Type B pancreatic cell (in vitro differentiated cells): ENCODE measurements around the gene ARHGAP44. TPM values are rescaled to one million over a fixed set of nuclear protein-coding genes. Genes with fewer than 3 reads are reported as not detected.

Experiments
- DNase-seq: peaks from one replicate; pipeline ENCODE4 v3.0.0; 2021; ENCODE audit warnings: mixed read lengths; ENCODE audit not compliant: unreplicated experiment; ENCODE audit errors: extremely low spot score
- H3K27ac Mint-ChIP-seq: 2 replicates; pipeline ENCODE4 v1.8.0; 2021; ENCODE audit warnings: mild to moderate bottlenecking, mixed read lengths
- H3K27me3 Mint-ChIP-seq: 2 replicates; pipeline ENCODE4 v1.8.0; 2021; ENCODE audit warnings: mixed read lengths
- H3K36me3 Mint-ChIP-seq: 2 replicates; pipeline ENCODE4 v1.8.0; 2021; ENCODE audit warnings: mixed read lengths
- H3K4me1 Mint-ChIP-seq: one replicate; pipeline ENCODE4 v1.8.0; 2021; ENCODE audit warnings: mixed read lengths; ENCODE audit not compliant: unreplicated experiment
- H3K4me3 Mint-ChIP-seq: 2 replicates; pipeline ENCODE4 v1.8.0; 2021; ENCODE audit warnings: mild to moderate bottlenecking, mixed read lengths
- H3K9me3 Mint-ChIP-seq: 2 replicates; pipeline ENCODE4 v1.8.0; 2021; ENCODE audit warnings: mixed read lengths
- total RNA-seq: library from RNA; stranded (reverse); gene quantifications from 2 replicates; pipeline ENCODE4 v1.2.1, GENCODE V29; 2021; ENCODE audit warnings: low replicate concordance
- TF ChIP-seq, protein P1 (sequence below): fragments of 200-600 bp; sonication (generic); conservative IDR thresholded peaks from 2 replicates; pipeline ENCODE4 v1.5.0; 2021; ENCODE audit warnings: antibody characterized with exemption, mild to moderate bottlenecking

ARHGAP44 gene
- total RNA-seq, 1 donor from 2014 or later = 10.9 TPM

DNA sequence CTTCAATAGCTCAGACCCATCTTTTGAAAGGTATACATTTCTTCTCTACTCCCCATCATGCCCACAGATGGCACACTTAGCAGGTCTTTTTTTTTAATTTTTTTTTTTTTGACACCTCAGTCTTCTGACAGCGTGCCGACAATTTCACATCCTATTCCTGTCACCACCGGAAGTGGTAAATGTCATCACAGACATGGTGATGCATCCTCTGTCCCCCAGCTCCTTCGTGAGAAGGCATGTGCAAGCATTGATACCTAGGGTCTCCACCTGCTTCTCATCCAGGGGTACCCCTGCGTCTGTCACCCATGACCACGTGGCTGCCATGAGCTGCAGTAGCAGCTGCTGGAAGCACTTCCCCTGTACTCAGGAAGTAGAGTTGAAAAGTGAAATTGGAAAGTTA, 192.9 kb downstream of the ARHGAP44 start:
- Mint-ChIP-seq H3K9me3 (no peaks in the 10 kb centered on the region), H3K27me3 (no peaks in the 10 kb centered on the region), H3K36me3 (peaks cover 4% of the 10 kb centered on the region), H3K27ac (no peak overlapping the region), H3K4me1 (peaks cover 10% of the 10 kb centered on the region), H3K4me3 (no peak overlapping the region)
- DNase-seq = no peak
- TF ChIP-seq, protein P1, sequence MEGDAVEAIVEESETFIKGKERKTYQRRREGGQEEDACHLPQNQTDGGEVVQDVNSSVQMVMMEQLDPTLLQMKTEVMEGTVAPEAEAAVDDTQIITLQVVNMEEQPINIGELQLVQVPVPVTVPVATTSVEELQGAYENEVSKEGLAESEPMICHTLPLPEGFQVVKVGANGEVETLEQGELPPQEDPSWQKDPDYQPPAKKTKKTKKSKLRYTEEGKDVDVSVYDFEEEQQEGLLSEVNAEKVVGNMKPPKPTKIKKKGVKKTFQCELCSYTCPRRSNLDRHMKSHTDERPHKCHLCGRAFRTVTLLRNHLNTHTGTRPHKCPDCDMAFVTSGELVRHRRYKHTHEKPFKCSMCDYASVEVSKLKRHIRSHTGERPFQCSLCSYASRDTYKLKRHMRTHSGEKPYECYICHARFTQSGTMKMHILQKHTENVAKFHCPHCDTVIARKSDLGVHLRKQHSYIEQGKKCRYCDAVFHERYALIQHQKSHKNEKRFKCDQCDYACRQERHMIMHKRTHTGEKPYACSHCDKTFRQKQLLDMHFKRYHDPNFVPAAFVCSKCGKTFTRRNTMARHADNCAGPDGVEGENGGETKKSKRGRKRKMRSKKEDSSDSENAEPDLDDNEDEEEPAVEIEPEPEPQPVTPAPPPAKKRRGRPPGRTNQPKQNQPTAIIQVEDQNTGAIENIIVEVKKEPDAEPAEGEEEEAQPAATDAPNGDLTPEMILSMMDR = no peak

DNA sequence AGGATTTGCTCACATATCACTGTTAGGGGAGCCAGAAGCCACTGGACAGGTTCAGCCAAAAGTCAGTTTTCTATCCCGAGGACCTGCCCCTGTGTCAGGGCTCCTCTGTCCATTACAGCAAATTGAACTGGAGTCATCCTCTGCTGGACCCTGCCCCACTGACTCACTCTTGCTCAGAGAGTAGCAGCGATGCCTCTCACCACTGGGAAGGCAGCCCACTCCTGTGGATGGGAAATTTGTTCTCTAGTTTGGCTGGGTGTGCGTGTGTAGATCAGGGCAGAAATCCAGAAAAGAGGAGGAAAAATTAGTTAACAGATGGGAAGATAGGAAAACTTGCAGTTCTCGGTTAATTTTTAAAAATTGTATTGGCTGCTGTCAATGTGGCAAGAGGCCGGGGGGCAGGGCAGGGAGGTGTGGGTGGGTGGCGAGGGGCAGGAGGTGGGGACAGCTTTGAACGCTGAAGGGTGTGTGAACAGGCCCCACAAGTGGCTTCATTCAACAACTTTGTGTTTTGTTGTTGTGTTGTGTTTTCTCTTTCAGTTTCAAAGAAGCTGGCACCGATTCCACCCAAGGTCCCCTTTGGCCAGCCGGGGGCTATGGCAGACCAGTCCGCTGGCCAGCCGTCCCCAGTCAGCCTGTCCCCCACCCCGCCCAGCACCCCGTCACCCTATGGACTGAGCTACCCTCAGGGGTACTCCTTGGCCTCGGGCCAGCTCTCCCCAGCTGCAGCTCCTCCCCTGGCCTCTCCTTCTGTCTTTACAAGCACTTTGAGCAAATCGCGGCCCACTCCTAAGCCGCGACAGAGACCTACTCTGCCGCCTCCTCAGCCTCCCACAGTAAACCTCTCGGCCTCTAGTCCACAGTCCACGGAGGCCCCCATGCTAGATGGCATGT, 194.9 kb downstream of the ARHGAP44 start:
- H3K27ac Mint-ChIP-seq = no peak overlapping the region
- peaks cover 9% of the 10 kb centered on the region for H3K36me3 Mint-ChIP-seq
- H3K9me3 Mint-ChIP-seq = no peaks in the 10 kb centered on the region
- TF ChIP-seq, protein P1 = no peak
- no peak overlapping the region for H3K4me3 Mint-ChIP-seq
- H3K4me1 Mint-ChIP-seq = peaks cover 16% of the 10 kb centered on the region
- no peak for DNase-seq
- no peaks in the 10 kb centered on the region for H3K27me3 Mint-ChIP-seq

DNA sequence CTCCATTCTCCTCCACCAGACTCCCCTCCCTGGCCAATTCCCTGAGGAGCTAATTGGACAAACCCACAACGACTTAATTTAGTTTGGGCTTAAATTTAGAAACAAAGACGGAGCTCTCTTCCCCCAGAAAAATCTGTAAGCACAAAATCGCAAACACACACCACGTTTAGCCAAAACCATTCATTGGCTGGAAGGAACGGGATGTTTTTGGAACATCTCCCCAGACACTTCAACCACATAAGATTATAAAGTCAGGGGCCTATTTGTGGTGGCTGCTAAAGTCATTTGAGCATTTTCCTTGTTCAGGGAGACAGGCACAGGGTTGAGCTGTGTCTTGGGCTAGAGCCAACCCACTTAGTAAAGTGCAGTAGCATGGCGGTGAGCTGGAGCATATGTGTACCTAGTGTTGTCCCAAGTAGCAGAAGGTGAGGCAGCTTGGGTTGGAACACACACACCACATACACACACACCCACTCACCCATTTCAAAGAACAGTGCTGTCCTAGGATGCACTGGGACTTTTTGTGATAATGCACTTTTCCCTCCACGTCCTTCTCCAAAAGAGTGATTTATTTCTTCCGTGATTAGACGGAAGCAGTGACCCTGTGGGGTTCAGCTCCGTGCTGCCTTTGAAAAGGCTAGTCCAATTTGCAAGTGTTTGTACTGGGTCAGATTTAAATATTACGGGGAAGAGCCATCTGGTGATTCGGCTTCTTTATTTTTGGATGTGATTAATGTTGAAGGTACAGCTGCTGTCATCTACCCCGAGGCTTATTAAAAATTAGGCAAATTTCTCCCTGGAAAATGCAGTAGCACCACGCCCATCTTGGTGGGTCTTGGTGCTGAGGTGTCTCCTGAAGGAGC, 196.4 kb downstream of the ARHGAP44 start:
- Mint-ChIP-seq H3K27ac (no peak overlapping the region), H3K4me3 (no peak overlapping the region)
- TF ChIP-seq, protein P1 = no peak

DNA sequence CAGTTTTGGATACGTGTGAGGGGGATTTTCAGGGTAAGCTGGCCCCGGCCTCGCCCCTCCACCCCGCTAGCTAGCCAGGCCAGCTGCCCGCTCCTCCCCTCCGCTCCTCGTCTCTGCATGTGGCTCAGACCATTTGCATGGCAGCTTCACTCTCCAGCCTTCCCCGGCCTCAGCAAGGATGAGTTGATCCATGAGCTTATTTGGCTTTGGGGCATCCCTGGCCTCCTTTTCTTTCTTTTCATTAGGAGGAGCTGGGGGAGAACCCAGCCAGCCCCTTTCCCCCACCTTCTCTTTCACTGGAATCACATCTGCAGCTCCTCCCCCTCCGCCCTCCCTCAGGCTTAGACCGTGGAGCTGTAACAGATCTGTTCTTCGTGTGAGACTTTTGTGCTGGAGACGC, 197.8 kb downstream of the ARHGAP44 start:
- Mint-ChIP-seq H3K27ac (no peak overlapping the region), H3K36me3 (peaks cover 24% of the 10 kb centered on the region), H3K9me3 (no peaks in the 10 kb centered on the region), H3K4me1 (peaks cover 16% of the 10 kb centered on the region), H3K4me3 (no peak overlapping the region), H3K27me3 (no peaks in the 10 kb centered on the region)
- TF ChIP-seq, protein P1 = no peak
- DNase-seq = no peak

More for the DNA sequence above, 196.4 kb downstream of the ARHGAP44 start:
- H3K36me3 Mint-ChIP-seq = peaks cover 15% of the 10 kb centered on the region
- no peaks in the 10 kb centered on the region for H3K9me3 Mint-ChIP-seq
- no peak for DNase-seq
- H3K27me3 Mint-ChIP-seq = no peaks in the 10 kb centered on the region
- peaks cover 16% of the 10 kb centered on the region for H3K4me1 Mint-ChIP-seq

DNA sequence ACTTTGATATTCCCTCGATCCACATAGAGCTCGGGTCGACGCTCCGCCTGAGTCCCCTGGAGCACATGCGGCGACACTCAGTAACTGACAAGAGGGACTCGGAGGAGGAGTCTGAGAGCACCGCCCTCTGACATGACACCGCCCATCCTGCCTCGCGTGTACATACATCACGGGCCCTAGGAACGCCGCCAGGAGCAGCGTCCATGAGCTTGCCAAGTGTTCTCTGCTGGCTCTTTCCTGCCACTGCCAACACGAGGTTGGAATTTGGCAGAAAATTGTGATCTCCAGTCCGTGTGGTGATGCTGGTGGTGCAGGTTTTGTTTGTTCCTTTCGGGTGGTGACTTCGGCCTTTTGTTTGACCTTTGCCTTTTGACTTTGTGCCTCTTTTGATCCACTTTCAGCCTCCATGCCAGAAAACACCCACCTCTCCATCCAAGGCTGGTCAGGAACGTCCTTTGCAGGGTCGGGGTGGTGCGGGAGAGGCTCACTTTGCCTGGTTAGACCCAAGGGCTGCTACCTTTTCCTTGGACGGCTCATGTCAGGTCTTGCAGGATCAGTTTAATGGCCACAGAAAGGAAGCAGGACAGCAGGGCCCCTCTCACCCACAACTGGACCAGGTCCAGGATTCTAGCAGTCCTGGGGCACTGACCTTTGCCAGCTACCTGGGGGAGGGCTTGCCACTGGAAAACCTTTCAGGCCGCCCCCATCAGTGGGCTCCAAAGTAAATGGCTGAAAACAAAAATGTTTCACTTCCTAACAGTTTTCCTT, 200.9 kb downstream of the ARHGAP44 start:
- no peak overlapping the region for H3K4me3 Mint-ChIP-seq

More for the DNA sequence above, 200.9 kb downstream of the ARHGAP44 start:
- Mint-ChIP-seq H3K36me3 (peaks cover 25% of the 10 kb centered on the region), H3K4me1 (peaks cover 16% of the 10 kb centered on the region), H3K27me3 (no peaks in the 10 kb centered on the region), H3K9me3 (no peaks in the 10 kb centered on the region), H3K27ac (no peak overlapping the region)
- no peak for DNase-seq
- TF ChIP-seq, protein P1 = no peak
